Measurements from ENCODE around the gene TMEM184A.

The TMEM184A gene

GRCh38 chr7:1513657-1514095 lies 42.3 kb downstream of the TMEM184A start:
- no peak overlapping the region for H3K4me3 ChIP-seq (ENCODE audit: low read length)
- H3K27me3 ChIP-seq (ENCODE audit: control insufficient read depth, insufficient read depth, low read length), result no peaks in the 10 kb centered on the region

GRCh38 chr7:1512781-1513656 lies 43.0 kb downstream of the TMEM184A start:
- Histone ChIP-seq H3K36me3 (ENCODE audit: control insufficient read depth, insufficient read depth, low read length) (no peaks in the 10 kb centered on the region), H3K27me3 (ENCODE audit: control insufficient read depth, insufficient read depth, low read length) (no peaks in the 10 kb centered on the region), H3K4me3 (ENCODE audit: low read length) (no peak overlapping the region), H3K9ac (ENCODE audit: low read length) (no peak overlapping the region), H3K4me1 (ENCODE audit: control insufficient read depth, insufficient read depth, low read length) (no peaks in the 10 kb centered on the region), H3K9me3 (ENCODE audit: control insufficient read depth, low read length) (no peaks in the 10 kb centered on the region)

More at GRCh38 chr7:1513657-1514095, 42.3 kb downstream of the TMEM184A start:
- H3K9ac ChIP-seq (ENCODE audit: low read length), result no peak overlapping the region
- no peaks in the 10 kb centered on the region for H3K9me3 ChIP-seq (ENCODE audit: control insufficient read depth, low read length)
- H3K4me1 ChIP-seq (ENCODE audit: control insufficient read depth, insufficient read depth, low read length), result no peaks in the 10 kb centered on the region
- H3K36me3 ChIP-seq (ENCODE audit: control insufficient read depth, insufficient read depth, low read length), result no peaks in the 10 kb centered on the region

GRCh38 chr7:1511444-1512422 lies 44.3 kb downstream of the TMEM184A start:
- no peaks in the 10 kb centered on the region for H3K36me3 ChIP-seq (ENCODE audit: control insufficient read depth, insufficient read depth, low read length)
- H3K27me3 ChIP-seq (ENCODE audit: control insufficient read depth, insufficient read depth, low read length), result no peaks in the 10 kb centered on the region
- H3K4me3 ChIP-seq (ENCODE audit: low read length), result no peak overlapping the region

GRCh38 chr7:1510780-1511154 lies 45.2 kb downstream of the TMEM184A start:
- H3K36me3 ChIP-seq (ENCODE audit: control insufficient read depth, insufficient read depth, low read length), result no peaks in the 10 kb centered on the region

More at GRCh38 chr7:1511444-1512422, 44.3 kb downstream of the TMEM184A start:
- H3K9ac ChIP-seq (ENCODE audit: low read length), result no peak overlapping the region
- H3K9me3 ChIP-seq (ENCODE audit: control insufficient read depth, low read length), result no peaks in the 10 kb centered on the region
- peaks cover 3% of the 10 kb centered on the region for H3K4me1 ChIP-seq (ENCODE audit: control insufficient read depth, insufficient read depth, low read length)

GRCh38 chr7:1509226-1509625 lies 46.8 kb downstream of the TMEM184A start:
- no peak overlapping the region for H3K9ac ChIP-seq (ENCODE audit: low read length)
- no peaks in the 10 kb centered on the region for H3K27me3 ChIP-seq (ENCODE audit: control insufficient read depth, insufficient read depth, low read length)
- peaks cover 4% of the 10 kb centered on the region for H3K4me1 ChIP-seq (ENCODE audit: control insufficient read depth, insufficient read depth, low read length)
- no peaks in the 10 kb centered on the region for H3K36me3 ChIP-seq (ENCODE audit: control insufficient read depth, insufficient read depth, low read length)
- no peak overlapping the region for H3K4me3 ChIP-seq (ENCODE audit: low read length)
- H3K9me3 ChIP-seq (ENCODE audit: control insufficient read depth, low read length), result no peaks in the 10 kb centered on the region

More at GRCh38 chr7:1510780-1511154, 45.2 kb downstream of the TMEM184A start:
- peaks cover 4% of the 10 kb centered on the region for H3K4me1 ChIP-seq (ENCODE audit: control insufficient read depth, insufficient read depth, low read length)
- H3K4me3 ChIP-seq (ENCODE audit: low read length), result no peak overlapping the region
- H3K9me3 ChIP-seq (ENCODE audit: control insufficient read depth, low read length), result no peaks in the 10 kb centered on the region
- H3K9ac ChIP-seq (ENCODE audit: low read length), result no peak overlapping the region
- no peaks in the 10 kb centered on the region for H3K27me3 ChIP-seq (ENCODE audit: control insufficient read depth, insufficient read depth, low read length)

- H3K4me1 ChIP-seq (ENCODE audit: control insufficient read depth, insufficient read depth, low read length), result peaks cover 8% of the 10 kb centered on the region
- H3K9ac ChIP-seq (ENCODE audit: low read length), result no peak overlapping the region
- no peaks in the 10 kb centered on the region for H3K9me3 ChIP-seq (ENCODE audit: control insufficient read depth, low read length)
- H3K27me3 ChIP-seq (ENCODE audit: control insufficient read depth, insufficient read depth, low read length), result no peaks in the 10 kb centered on the region
- no peak overlapping the region for H3K4me3 ChIP-seq (ENCODE audit: low read length)
- no peaks in the 10 kb centered on the region for H3K36me3 ChIP-seq (ENCODE audit: control insufficient read depth, insufficient read depth, low read length)
These were observed 47.7 kb downstream of the TMEM184A start for GRCh38 chr7:1508277-1508758.

GRCh38 chr7:1505731-1506550 lies 50.1 kb downstream of the TMEM184A start:
- Histone ChIP-seq H3K36me3 (ENCODE audit: control insufficient read depth, insufficient read depth, low read length) (peaks cover 6% of the 10 kb centered on the region), H3K9ac (ENCODE audit: low read length) (no peak overlapping the region), H3K4me1 (ENCODE audit: control insufficient read depth, insufficient read depth, low read length) (peaks cover 13% of the 10 kb centered on the region), H3K27me3 (ENCODE audit: control insufficient read depth, insufficient read depth, low read length) (no peaks in the 10 kb centered on the region), H3K9me3 (ENCODE audit: control insufficient read depth, low read length) (no peaks in the 10 kb centered on the region), H3K4me3 (ENCODE audit: low read length) (no peak overlapping the region)

GRCh38 chr7:1503816-1504775 lies 51.9 kb downstream of the TMEM184A start, which contains the start of gene INTS1:
INTS1 (minus strand) TSS chr7:1504389; CDS start chr7:1503960, 429 bp downstream.
- H3K4me3 ChIP-seq (ENCODE audit: low read length), result peak within 1 kb of the TSS; percentile 66
- H3K9ac ChIP-seq (ENCODE audit: low read length), result peak within 1 kb of the TSS; percentile 76
- peaks cover 13% of the 10 kb centered on the region for H3K4me1 ChIP-seq (ENCODE audit: control insufficient read depth, insufficient read depth, low read length)
- H3K36me3 ChIP-seq (ENCODE audit: control insufficient read depth, insufficient read depth, low read length), result peaks cover 6% of the 10 kb centered on the region
- H3K27me3 ChIP-seq (ENCODE audit: control insufficient read depth, insufficient read depth, low read length), result no peaks in the 10 kb centered on the region
- H3K9me3 ChIP-seq (ENCODE audit: control insufficient read depth, low read length), result no peaks in the 10 kb centered on the region

GRCh38 chr7:1503390-1503789 lies 52.6 kb downstream of the TMEM184A start:
- Histone ChIP-seq H3K9ac (ENCODE audit: low read length) (peak overlapping the region; percentile 76), H3K9me3 (ENCODE audit: control insufficient read depth, low read length) (no peaks in the 10 kb centered on the region), H3K4me1 (ENCODE audit: control insufficient read depth, insufficient read depth, low read length) (peaks cover 13% of the 10 kb centered on the region), H3K27me3 (ENCODE audit: control insufficient read depth, insufficient read depth, low read length) (no peaks in the 10 kb centered on the region), H3K4me3 (ENCODE audit: low read length) (peak overlapping the region; percentile 66), H3K36me3 (ENCODE audit: control insufficient read depth, insufficient read depth, low read length) (peaks cover 6% of the 10 kb centered on the region)

- peaks cover 13% of the 10 kb centered on the region for H3K4me1 ChIP-seq (ENCODE audit: control insufficient read depth, insufficient read depth, low read length)
- no peaks in the 10 kb centered on the region for H3K27me3 ChIP-seq (ENCODE audit: control insufficient read depth, insufficient read depth, low read length)
- H3K36me3 ChIP-seq (ENCODE audit: control insufficient read depth, insufficient read depth, low read length), result peaks cover 6% of the 10 kb centered on the region
- no peaks in the 10 kb centered on the region for H3K9me3 ChIP-seq (ENCODE audit: control insufficient read depth, low read length)
- peak overlapping the region; percentile 76 for H3K9ac ChIP-seq (ENCODE audit: low read length)
- H3K4me3 ChIP-seq (ENCODE audit: low read length), result no peak overlapping the region
These were observed 53.2 kb downstream of the TMEM184A start for GRCh38 chr7:1502845-1503244.

Measured in mucosa of stomach (tissue), 1 donor.